ENCODE measurements around the gene PCED1A.

- TF ChIP-seq POLR2A (IDR thresholded peaks at IDR 0.05; ENCODE audit: low read length): no peak
- no peak for TF ChIP-seq GATA1 (IDR thresholded peaks at IDR 0.05; ENCODE audit: low read depth, low read length)
Observed at GRCh38 chr20:2889209-2889608, 48.8 kb upstream of the PCED1A start.
